ENCODE data around the gene LINC00237. TPM values are rescaled to one million over a fixed set of nuclear protein-coding genes. Genes with fewer than 3 reads are reported as not detected.

The LINC00237 gene
- total and polyA plus RNA-seq, 2 of the 8 experiments (the other 6 are each of a cell fraction or from before 2014, with no cell fraction given) = 0.28 to 1.4 TPM

GRCh38 chr20:21125849-21126580, 19.9 kb upstream of the LINC00237 start, which contains the start of gene KIZ (continued):
- TF ChIP-seq PHF8 (conservative IDR thresholded peaks at IDR 0.05; ENCODE audit: low read depth, low read length) (peak; percentile 74), FOSL1 (IDR thresholded peaks at IDR 0.05; ENCODE audit: insufficient read depth, low read depth, low read length) (no peak), TAF1 (IDR thresholded peaks at IDR 0.05; ENCODE audit: low read depth, low read length) (peak; percentile 58), SIN3A (conservative IDR thresholded peaks at IDR 0.05 in 1 of 2, IDR thresholded peaks at IDR 0.05 in 1 of 2; ENCODE audit: low read depth in 1 of 2, low read length in 2 of 2) (peak in 1 of 2 experiments; percentile 73; a peak in 2 of 4 replicates), TAF7 (optimal IDR thresholded peaks at IDR 0.05; ENCODE audit: borderline replicate concordance, low read depth, low read length) (peak; percentile 60), SP4 (IDR thresholded peaks at IDR 0.05; ENCODE audit: low read length) (0 out of 2 replicates have a peak, but pooled peaks have one; percentile 67), ATF3 (IDR thresholded peaks at IDR 0.05; ENCODE audit: insufficient read depth, low read depth, low read length) (no peak), RBBP5 (IDR thresholded peaks at IDR 0.05; ENCODE audit: borderline replicate concordance, low read depth, low read length) (peak; percentile 78; the same call in 1 of the 2 replicates), CBX8 (IDR thresholded peaks at IDR 0.05; ENCODE audit: borderline replicate concordance, low read depth, low read length) (no peak)
- TF ChIP-seq, protein P1, sequence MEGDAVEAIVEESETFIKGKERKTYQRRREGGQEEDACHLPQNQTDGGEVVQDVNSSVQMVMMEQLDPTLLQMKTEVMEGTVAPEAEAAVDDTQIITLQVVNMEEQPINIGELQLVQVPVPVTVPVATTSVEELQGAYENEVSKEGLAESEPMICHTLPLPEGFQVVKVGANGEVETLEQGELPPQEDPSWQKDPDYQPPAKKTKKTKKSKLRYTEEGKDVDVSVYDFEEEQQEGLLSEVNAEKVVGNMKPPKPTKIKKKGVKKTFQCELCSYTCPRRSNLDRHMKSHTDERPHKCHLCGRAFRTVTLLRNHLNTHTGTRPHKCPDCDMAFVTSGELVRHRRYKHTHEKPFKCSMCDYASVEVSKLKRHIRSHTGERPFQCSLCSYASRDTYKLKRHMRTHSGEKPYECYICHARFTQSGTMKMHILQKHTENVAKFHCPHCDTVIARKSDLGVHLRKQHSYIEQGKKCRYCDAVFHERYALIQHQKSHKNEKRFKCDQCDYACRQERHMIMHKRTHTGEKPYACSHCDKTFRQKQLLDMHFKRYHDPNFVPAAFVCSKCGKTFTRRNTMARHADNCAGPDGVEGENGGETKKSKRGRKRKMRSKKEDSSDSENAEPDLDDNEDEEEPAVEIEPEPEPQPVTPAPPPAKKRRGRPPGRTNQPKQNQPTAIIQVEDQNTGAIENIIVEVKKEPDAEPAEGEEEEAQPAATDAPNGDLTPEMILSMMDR (IDR thresholded peaks at IDR 0.05; ENCODE audit: control extremely low read depth in 1 of 3, insufficient read depth in 1 of 3, low read depth in 1 of 3, low read length in 3 of 3) = peak; percentile 25 to 51 (median 46)
- TF ChIP-seq, protein P2, sequence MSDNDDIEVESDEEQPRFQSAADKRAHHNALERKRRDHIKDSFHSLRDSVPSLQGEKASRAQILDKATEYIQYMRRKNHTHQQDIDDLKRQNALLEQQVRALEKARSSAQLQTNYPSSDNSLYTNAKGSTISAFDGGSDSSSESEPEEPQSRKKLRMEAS (IDR thresholded peaks at IDR 0.05) = peak; percentile 69
